Activated CD8-positive, alpha-beta memory T cell treated with anti-CD3 and anti-CD28 coated beads for 1 hour (primary cell): ENCODE data around the gene ITFG1.
"Not testable (repeated sequence)": the region's sequence is repeated elsewhere in the genome, so short reads cannot be mapped to it uniquely, and the experiment has no call there.

Experiments used
- DNase-seq, 2 donors: peaks; one replicate each; pipeline ENCODE4 v3.0.0-alpha.2; 2020; ENCODE audit warnings: low read depth in 1 of 2; ENCODE audit errors: extremely low read depth in 1 of 2

The ITFG1 gene

DNA sequence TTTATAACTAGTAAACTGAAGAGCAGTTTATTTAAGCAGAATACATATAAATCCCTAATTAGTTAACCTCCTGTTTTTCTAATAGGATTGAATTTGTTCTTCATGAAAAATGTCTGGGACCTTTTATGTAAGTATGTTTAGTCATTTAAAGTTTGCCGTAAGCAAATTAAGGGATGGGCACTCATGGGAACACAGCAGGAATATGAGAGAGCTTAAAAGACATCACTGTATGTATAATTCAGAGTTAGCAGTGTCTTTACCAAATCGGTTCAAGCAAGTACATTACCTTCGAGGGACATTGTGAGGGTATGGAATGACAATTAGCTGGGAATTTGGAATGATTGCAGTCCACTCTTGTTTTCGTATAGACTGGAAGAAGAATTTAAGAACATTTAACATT, 299.4 kb downstream of the ITFG1 start:
- no peak for DNase-seq

DNA sequence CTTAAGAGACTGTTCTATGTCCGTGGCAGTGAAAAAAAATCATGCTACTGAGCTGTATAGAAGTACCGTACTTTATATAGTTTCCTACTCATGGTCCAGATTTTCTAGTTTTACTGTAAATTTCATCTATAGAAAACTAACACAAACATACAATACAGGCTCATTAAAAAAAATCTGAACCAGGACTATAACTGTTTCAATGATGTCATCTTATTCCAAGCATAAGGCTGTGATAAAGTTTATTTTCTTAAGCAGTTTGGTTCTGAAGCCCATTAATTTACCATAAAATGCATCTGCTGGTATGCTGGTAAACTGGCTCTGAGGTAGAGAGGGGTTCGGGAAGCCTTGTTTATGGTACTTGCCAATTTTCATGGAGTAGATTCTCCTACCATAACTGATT, 300.4 kb downstream of the ITFG1 start:
- no peak for DNase-seq

GRCh38 chr16:47158992-47159391, 301.9 kb downstream of the ITFG1 start:
- no peak for DNase-seq

GRCh38 chr16:47156680-47157215, 304.1 kb downstream of the ITFG1 start:
- no peak for DNase-seq

DNA sequence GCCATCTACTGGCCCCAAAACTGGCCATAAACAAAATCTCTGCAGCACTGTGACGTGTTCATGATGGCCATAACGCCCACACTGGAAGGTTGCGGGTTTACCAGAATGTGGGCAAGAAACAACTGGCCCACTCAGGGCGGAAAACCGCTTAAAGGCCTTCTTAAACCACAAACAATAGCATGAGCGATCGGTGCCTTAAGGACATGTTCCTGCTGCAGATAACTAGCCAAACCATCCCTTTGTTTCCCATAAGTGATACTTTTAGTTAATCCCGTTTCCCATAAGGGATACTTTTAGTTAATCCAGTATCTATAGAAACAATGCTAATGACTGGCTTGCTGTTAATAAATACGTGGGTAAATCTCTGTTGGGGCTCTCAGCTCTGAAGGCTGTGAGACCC, 308.4 kb downstream of the ITFG1 start:
- not testable (repeated sequence) for DNase-seq

DNA sequence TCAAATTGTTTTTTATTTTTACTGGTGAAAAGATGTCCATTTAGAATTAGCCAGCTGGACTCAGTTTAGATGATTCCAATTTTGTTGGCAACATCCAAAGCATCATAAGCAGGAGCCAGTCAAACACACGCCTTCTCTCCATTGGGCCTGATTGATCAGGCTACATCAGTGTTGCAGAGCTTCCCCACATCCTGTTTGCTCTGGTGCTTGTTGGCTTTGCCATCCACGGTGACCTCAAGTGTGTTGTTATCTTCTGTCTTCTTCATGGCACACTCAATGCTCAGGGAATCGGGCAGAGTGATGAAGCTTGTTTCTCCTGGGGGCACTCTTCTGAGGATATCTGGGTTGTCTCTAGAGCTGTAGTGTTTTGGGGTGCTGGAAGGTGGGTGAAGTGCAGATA, 310.8 kb downstream of the ITFG1 start:
- DNase-seq, result no peak

- DNase-seq, result no peak
Observed at GRCh38 chr16:47144559-47144877, 316.3 kb downstream of the ITFG1 start.

DNA sequence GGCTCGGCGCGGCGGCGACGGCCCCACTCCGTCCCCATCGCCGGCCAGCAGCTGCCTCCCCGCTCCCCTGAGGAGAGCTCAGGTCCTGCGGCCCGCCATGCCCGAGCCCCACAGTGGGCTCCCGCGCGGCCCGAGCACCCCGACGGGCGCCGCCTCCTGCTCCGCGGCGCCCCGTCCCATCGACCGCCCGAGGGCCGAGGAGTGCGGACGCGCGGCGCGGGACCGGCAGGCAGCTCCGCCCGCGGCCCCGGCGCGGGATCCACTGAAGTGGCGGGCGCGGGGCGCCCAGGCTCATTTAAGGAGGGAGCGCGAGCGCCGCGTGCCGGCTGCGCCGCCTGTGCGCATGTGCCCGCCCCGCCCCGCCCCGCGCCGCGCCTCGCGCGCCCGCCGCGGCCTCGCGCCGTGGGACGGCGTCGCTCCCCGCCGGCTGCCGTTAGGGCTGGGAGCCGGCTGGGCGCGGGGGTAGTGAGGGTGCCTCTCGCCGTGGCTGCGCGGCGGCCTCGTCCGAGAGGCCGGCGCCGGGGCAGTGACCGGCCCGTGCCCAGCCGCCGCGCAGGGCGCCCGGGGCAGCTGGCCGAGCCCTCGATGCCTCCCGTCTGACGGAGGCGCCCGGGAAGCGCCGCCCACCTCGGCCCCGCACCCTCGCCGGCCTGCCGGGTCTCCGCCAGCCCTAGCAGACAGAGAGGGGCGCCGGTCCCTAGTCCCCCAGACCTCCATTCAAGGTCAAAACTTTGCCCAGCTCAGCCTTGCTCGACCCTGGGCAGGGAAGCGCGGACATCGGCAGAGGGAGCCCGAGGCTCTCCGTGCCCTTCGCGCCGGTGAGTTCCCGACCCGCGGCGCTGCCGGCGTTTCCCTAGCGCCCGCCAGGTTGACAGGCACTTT, 316.9 kb downstream of the ITFG1 start, which contains the start of gene NETO2:
TSS of gene NETO2 (minus strand) at position 269 of the 882 bp plus-strand sequence. CDS start 333 bp downstream, outside the sequence.
- DNase-seq, result peak in 1 of 2 donors; percentile 44

GRCh38 chr16:47142821-47143676, 317.8 kb downstream of the ITFG1 start:
- peak in 1 of 2 donors; percentile 34 for DNase-seq

DNA sequence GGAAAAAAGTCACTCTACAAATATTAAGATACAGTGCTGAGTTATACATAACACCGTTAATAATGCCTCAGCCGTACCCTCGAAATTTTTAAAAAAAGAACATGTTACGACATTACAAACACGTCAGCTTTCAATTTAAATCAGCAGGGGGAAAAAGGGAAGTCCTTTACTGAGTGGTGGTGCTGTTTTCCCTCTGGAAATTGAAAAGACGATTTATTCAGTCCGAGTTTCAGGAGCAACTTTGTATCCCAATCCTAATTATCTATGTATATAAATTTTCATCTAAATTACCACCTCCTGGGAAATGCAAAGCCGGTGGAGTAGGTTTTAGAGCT, 318.4 kb downstream of the ITFG1 start:
- no peak for DNase-seq

DNA sequence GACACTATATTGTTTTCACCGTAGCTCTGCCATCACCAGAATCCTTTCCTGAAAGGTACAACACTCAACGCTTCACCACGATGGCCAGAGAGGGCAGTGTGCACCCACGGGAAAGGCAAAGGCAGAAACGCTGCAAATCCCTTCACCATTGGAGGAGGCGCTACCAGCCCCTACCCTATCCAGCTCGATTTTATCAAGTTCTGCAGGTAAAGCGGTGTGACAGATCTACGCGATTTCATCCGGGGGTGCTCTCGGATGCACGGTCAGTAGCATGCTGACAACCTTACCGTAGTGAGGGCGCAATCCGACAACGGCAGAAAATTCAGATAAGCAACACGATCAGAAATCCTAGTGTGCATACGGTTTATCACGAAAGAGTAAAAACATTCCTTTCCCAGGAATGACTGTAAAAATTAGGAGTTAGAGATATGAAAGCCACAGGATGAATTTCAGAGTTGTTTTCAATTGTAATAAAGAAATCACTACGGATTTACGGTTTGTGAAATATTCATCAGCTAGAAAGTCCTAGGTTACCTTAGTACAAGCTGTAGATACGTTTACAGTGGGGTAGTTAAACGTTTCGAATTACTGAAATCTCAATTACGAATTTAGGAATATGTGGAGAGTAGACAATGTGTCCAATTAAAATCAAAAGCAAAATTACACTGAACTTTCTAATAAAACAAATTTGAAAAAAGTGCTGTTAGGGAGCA, 318.9 kb downstream of the ITFG1 start:
- DNase-seq, result peak; percentile 41 to 65

GRCh38 chr16:47140686-47141085, 320.2 kb downstream of the ITFG1 start:
- no peak for DNase-seq

DNA sequence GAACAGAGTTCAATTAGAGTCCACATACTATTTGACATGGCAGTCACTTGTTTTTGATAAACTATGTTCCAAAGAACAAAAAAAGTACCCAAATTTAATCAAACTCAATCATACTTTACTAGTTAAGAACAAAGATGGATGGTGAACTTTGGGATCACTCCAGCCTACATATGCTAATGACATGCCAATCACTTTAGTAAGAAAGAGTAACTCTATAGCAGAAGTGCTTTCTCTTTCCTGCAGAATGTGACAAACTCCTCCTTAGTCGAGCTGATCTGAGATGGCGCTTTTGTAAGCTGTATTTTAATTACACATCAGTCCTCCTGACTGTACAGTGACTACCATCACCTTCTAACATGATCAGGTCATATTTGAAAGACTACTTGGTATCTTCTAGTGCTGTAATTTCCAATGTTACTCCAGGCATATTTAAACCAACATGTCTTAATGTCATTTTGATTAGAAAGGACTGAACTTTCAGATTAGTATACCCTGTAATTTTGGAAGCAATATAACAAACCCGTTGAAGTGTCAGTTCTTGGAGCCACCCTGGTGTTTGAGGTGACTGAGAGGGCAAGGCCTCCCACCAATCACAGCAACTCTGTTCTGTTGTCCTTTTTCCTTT, 321.2 kb downstream of the ITFG1 start:
- no peak for DNase-seq

- DNase-seq, result not testable (repeated sequence)
Observed at GRCh38 chr16:47137925-47138324, 322.9 kb downstream of the ITFG1 start.

- DNase-seq, result no peak
Observed at GRCh38 chr16:47136099-47136842, 324.6 kb downstream of the ITFG1 start.

DNA sequence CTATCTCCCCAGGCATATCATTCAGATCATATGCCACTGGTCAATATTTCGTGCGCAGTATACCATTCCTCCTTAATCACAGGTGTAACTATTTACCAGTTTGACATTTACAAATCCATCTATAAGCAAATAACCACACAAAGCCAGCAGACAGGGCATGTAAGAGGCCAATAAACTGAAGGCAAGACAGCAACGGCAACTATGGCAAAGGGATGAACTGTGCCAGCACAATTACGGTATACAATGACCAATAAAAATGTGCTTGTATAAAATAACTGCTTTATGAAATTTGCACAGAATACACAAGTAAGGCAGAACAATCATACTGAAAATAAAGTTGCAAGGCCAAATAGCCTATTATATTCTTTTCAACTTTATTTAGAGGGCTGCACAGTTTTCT, 326.3 kb downstream of the ITFG1 start:
- no peak for DNase-seq

DNA sequence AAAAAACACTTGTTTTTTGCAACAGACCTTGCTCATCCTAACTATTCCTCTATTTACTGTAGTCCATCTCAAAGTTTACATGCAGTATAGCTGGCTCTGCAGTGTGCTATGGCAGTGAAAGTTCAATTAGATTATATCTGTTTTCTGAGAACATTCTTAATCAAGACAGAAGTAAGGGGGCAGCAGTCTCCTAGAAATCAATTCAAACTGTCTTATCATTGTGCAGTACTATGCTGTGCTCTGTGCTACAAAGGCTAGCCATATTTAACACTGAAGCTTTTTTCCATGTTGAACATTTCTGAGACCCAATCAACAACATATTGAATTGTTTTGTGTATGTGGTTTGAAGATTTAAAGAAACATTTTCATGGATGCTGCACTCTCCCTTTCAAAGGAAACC, 328.6 kb downstream of the ITFG1 start:
- DNase-seq, result no peak

GRCh38 chr16:47129755-47130435, 331.0 kb downstream of the ITFG1 start:
- no peak for DNase-seq

- DNase-seq, result no peak
Observed at GRCh38 chr16:47127541-47127940, 333.3 kb downstream of the ITFG1 start.
